GM18520 (cell line): ENCODE measurements around the gene PLEKHM2.

Experiments used
- ATAC-seq: cut with Tn5 transposase; IDR thresholded peaks from one replicate; pipeline ENCODE4 v1.9.1; 2021; ENCODE audit not compliant: unreplicated experiment

Gene PLEKHM2

GRCh38 chr1:15757016-15757543 is 73.0 kb downstream of the PLEKHM2 start:
- no peak for ATAC-seq

- ATAC-seq: no peak
Measured at GRCh38 chr1:15757575-15758342, 73.6 kb downstream of the PLEKHM2 start.

- no peak for ATAC-seq
Measured at GRCh38 chr1:15758343-15758931, 74.3 kb downstream of the PLEKHM2 start, which contains the start of gene FBLIM1. Gene FBLIM1 (plus strand): TSS chr1:15758795. CDS start chr1:15764984, 6,189 bp downstream.

GRCh38 chr1:15758953-15759661 is 75.0 kb downstream of the PLEKHM2 start:
- ATAC-seq: no peak

- ATAC-seq: no peak
Measured at GRCh38 chr1:15760520-15761211, 76.5 kb downstream of the PLEKHM2 start.

- no peak for ATAC-seq
Measured at GRCh38 chr1:15761366-15762128, 77.4 kb downstream of the PLEKHM2 start.

GRCh38 chr1:15762546-15762945 is 78.4 kb downstream of the PLEKHM2 start:
- ATAC-seq: no peak

- no peak for ATAC-seq
Measured at GRCh38 chr1:15764269-15764764, 80.2 kb downstream of the PLEKHM2 start.

GRCh38 chr1:15764890-15765289 is 80.8 kb downstream of the PLEKHM2 start:
- ATAC-seq: no peak

GRCh38 chr1:15765495-15766194 is 81.5 kb downstream of the PLEKHM2 start:
- ATAC-seq: no peak

- ATAC-seq: no peak
Measured at GRCh38 chr1:15767941-15768340, 83.8 kb downstream of the PLEKHM2 start.

- no peak for ATAC-seq
Measured at GRCh38 chr1:15768388-15768787, 84.3 kb downstream of the PLEKHM2 start.

- no peak for ATAC-seq
Measured at GRCh38 chr1:15770313-15770962, 86.3 kb downstream of the PLEKHM2 start.

- ATAC-seq: no peak
Measured at GRCh38 chr1:15771836-15772515, 87.9 kb downstream of the PLEKHM2 start.

- ATAC-seq: no peak
Measured at GRCh38 chr1:15775706-15776105, 91.6 kb downstream of the PLEKHM2 start.

GRCh38 chr1:15777909-15778707 is 94.0 kb downstream of the PLEKHM2 start:
- no peak for ATAC-seq
